HG03159 (cell line): ENCODE data around the gene TLCD1.
A peak's percentile ranks its signal among the peaks of the same experiment; 100 is the strongest.

Experiments
- ATAC-seq: cut with Tn5 transposase; IDR thresholded peaks from one replicate; pipeline ENCODE4 v1.9.1; 2021; ENCODE audit warnings: mild to moderate bottlenecking, moderate library complexity; ENCODE audit not compliant: unreplicated experiment

The TLCD1 gene

GRCh38 chr17:28726226-28726626, at the start of gene TLCD1:
TSS of gene TLCD1 (minus strand) at chr17:28726233. CDS start at chr17:28726097, 136 bp downstream.
- ATAC-seq: no peak

DNA sequence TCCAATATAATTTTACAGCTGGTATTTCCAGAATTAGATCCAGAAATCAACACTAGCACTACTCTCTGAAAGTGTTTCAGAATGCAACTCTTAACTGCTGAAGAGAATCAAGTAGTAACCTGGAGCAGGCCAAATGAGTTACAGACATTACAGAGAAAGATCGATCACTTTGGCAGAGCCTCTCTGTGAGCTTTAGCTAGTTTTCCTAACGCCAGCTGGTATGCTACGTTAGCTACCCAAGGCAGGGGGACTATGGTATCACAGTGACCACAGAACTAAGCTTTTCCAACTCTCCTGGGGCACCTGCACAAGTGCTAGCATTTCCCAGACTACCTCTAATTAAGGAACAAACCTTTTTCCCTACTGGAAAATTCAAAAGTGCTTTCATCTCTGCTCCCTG, 48.2 kb upstream of the TLCD1 start:
- ATAC-seq: no peak

DNA sequence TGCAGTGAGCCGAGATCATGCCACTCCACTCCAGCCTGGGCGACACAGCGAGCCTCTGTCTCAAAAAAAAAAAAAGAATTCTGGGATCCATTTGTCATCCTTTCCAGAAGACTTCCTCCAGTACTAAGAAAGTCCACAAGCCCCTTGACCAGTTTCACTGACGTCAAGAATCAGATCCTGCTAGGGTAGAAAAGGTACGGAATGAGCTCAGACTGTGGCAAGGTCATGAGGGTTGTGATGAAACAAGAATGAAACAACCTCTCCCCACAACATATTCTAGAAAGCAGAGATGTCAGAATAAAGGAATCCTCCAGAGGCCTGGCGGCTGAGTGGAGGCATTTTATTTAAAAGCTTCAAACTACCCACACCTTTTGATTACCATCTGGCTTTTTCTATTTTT, 47.7 kb upstream of the TLCD1 start:
- ATAC-seq: no peak

- ATAC-seq: no peak
Observed at GRCh38 chr17:28765038-28765437, 39.0 kb upstream of the TLCD1 start.

- ATAC-seq: no peak
Observed at GRCh38 chr17:28763804-28764266, 37.8 kb upstream of the TLCD1 start.

- no peak for ATAC-seq
Observed at GRCh38 chr17:28763137-28763799, 37.2 kb upstream of the TLCD1 start.

- ATAC-seq: no peak
Observed at GRCh38 chr17:28760601-28761562, 34.8 kb upstream of the TLCD1 start.

DNA sequence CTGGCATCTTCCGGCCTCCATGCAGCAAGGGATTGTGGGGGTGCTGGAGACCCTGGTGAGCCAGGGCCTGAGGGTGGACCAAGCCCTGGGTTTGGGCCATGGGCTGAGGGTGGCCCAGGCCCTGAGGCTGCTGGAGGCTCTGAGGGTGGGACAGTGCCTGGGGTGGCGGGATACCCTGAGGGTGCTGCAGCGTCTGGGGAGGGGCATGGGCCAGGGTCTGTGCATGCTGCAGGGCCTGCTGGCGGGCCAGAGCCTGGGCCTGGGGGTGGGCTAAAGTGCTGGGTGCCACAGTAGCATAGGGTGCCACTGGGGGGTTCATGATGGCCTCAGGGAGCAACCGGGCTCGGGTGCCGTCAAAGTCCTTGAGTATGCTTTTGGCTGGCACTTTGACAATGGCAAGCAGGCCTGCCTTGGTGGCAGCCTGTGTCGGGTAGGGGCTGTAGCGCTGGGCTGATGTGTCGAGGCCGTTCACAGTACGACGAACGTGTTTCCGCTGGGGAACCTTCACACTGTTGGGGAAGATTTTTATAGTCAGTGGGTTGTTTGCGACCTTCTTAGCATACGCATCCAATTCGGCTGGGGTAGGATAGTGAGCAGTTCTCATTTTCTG, 33.3 kb upstream of the TLCD1 start:
- ATAC-seq: no peak

GRCh38 chr17:28758411-28759121, 32.5 kb upstream of the TLCD1 start:
- ATAC-seq: no peak

DNA sequence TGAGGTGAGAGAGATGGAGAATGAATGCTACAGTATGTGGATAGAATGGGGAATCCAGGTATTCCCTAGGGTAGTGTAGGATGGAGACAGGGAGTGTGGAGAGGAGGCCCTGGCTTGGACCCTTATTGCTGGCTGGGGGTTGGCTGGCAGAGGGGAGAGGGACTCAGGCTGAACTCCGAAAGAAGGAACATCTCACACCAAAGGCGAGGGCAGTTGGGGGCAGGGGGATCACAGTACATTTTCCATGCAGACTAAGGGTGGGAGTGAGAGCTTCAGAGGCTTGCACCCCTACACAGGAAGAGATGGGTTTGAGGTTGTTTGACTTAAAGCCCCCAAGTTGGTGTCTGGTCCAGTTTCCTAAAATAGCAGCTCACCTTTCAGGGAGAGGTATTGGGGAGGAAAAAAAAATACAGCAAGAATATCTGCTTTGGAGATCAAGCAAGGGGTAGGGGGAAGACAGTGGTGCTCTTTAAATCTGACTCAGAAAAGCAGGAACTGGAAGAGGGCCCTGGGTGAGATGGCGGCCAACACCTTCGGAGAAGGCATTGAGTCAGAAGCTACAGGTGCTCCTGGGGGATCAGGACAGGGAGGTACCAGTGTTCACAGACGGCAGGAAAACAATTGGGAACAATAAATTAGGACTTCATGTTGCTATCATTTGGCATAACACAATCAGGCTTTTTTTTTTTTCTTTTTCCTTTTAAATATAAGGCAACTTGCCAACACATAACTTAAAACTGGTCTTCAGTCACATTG, 30.2 kb upstream of the TLCD1 start:
- ATAC-seq: no peak

GRCh38 chr17:28755486-28755885, 29.5 kb upstream of the TLCD1 start:
- ATAC-seq: no peak

- ATAC-seq: no peak
Observed at GRCh38 chr17:28751600-28752366, 25.8 kb upstream of the TLCD1 start.

DNA sequence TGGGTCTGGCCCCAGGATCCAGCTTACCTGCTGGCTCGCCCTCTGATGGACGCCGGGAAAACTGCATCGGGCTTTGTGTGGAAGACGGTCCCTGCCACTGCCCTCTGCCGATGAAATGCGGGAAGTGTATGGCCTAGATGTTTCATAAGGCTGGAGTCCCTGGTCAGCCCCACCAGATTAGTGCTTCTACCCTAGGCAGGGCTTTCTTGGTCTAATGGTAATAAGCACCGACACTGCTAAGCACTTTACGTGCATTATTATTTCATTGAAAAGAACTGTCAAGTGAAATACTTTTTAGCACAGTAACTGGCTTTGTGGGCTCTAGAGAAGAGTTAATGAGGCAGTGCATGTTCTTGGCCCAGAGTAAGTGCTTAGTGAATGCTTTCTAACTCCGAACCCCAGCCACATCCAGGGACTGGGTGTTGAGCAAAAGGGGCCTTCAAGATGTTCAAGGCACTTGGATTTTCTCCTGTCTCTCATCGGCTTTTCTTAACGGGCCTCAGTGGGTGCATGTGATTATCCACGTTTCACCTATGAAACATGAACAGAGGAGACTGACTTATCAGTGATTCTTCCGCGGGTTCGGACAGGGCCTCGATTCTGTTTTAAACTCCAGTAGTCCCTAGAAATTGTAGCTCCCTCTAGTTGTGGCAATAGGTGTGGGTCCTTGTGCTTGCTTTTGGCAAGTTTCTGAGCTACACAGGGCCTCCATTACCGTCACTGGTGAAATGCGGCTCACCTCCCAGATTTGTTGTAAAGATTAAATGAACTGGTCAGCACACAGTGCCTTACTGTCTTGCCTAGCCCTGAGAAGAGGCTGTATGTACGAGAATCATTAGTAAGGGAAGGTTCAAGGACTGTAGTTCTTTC, 24.4 kb upstream of the TLCD1 start:
- peak; percentile 58 for ATAC-seq

DNA sequence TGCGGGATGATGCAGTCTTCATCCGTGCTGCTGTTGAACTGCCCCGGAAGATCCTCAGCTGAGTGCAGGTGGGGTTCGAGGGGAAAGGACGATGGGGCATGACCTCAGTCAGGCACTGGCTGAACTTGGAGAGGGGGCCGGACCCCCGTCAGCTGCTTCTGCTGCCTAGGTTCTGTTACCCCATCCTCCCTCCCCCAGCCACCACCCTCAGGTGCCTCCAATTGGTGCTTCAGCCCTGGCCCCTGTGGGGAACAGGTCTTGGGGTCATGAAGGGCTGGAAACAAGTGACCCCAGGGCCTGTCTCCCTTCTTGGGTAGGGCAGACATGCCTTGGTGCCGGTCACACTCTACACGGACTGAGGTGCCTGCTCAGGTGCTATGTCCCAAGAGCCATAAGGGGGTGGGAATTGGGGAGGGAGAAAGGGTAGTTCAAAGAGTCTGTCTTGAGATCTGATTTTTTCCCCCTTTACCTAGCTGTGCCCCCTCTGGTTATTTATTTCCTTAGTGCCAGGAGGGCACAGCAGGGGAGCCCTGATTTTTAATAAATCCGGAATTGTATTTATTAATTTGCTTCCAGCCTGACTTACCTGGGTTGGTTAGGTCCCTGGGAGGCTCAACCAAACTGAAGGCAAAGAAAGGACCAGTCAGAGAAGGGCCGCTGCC, 23.6 kb upstream of the TLCD1 start:
- ATAC-seq: no peak

DNA sequence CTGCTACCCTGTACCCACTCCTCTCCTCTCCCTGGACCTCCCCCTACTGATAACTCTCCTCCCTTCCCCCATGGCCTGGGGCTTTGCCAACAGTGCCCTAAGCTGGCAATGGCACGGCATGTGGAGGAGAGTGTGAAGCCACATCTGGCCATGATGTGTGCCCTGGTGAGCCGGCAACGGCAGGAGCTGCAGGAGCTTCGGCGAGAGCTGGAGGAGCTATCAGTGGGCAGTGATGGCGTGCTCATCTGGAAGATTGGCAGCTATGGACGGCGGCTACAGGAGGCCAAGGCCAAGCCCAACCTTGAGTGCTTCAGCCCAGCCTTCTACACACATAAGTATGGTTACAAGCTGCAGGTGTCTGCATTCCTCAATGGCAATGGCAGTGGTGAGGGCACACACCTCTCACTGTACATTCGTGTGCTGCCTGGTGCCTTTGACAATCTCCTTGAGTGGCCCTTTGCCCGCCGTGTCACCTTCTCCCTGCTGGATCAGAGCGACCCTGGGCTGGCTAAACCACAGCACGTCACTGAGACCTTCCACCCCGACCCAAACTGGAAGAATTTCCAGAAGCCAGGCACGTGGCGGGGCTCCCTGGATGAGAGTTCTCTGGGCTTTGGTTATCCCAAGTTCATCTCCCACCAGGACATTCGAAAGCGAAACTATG, 23.0 kb upstream of the TLCD1 start:
- ATAC-seq: no peak

- ATAC-seq: no peak
Observed at GRCh38 chr17:28747801-28748750, 22.0 kb upstream of the TLCD1 start.
